Measurements from ENCODE around the gene CREB1. TPM values are rescaled to one million over a fixed set of nuclear protein-coding genes. Genes with fewer than 3 reads are reported as not detected.

Gene CREB1
- total RNA-seq, 1 donor from 2014 or later = 27.3 TPM

DNA sequence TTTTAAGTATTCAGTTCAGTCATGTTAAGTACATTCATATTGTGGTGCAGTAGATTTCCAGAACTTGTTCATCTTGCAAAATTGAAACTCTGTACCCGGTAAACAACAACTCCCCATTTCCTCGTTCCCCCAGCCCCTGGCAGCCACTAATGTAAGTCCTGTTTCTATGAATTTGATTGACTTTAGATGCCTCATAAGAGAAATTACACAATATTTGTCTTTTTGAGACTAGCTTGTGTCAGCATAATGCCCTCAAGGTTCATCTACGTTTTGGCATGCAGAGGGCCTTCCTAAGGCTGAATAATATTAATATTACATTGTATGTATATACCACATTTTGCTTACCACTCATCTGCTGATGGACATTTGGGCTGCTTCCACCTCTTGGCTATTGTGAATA is 64.5 kb downstream of the CREB1 start:
- Histone ChIP-seq H3K9me3 (no peaks in the 10 kb centered on the region), H3K27ac (no peak overlapping the region), H3K4me1 (no peaks in the 10 kb centered on the region), H3K36me3 (peaks cover 0 to 15% of the 10 kb centered on the region in 2 donors), H3K4me3 (no peak overlapping the region), H3K27me3 (no peaks in the 10 kb centered on the region)
- intact Hi-C loops (cut with DNase I) = no loop called here
- TF ChIP-seq POLR2AphosphoS5 (IDR thresholded peaks at IDR 0.05; ENCODE audit: insufficient read depth in 1 of 2, low read depth in 1 of 2) (no peak), POLR2A (IDR thresholded peaks at IDR 0.05) (no peak)
- TF ChIP-seq, protein P1, sequence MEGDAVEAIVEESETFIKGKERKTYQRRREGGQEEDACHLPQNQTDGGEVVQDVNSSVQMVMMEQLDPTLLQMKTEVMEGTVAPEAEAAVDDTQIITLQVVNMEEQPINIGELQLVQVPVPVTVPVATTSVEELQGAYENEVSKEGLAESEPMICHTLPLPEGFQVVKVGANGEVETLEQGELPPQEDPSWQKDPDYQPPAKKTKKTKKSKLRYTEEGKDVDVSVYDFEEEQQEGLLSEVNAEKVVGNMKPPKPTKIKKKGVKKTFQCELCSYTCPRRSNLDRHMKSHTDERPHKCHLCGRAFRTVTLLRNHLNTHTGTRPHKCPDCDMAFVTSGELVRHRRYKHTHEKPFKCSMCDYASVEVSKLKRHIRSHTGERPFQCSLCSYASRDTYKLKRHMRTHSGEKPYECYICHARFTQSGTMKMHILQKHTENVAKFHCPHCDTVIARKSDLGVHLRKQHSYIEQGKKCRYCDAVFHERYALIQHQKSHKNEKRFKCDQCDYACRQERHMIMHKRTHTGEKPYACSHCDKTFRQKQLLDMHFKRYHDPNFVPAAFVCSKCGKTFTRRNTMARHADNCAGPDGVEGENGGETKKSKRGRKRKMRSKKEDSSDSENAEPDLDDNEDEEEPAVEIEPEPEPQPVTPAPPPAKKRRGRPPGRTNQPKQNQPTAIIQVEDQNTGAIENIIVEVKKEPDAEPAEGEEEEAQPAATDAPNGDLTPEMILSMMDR (IDR thresholded peaks at IDR 0.05) = no peak
- no peak for DNase-seq (ENCODE audit: extremely low spot score in 2 of 2)

DNA sequence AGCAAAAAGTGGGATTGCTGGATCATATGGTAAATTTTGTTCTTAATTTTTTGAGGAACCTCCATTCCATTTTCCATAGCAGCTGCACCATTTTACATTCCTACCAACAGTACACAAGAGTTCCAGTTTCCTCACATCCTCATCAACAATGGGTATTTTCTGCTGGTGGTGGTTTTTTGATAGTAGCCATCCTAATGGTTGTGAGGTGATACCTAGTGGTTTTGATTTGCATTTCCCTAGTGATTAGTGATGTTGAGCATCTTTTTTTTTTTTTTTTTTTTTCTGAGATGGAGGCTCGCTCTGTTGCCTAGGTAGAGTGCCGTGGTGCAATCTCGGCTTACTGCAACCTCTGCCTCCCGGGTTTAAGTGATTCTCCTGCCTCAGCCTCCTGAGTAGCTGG is 65.0 kb downstream of the CREB1 start:
- H3K36me3 ChIP-seq = peaks cover 0 to 12% of the 10 kb centered on the region in 2 donors

DNA sequence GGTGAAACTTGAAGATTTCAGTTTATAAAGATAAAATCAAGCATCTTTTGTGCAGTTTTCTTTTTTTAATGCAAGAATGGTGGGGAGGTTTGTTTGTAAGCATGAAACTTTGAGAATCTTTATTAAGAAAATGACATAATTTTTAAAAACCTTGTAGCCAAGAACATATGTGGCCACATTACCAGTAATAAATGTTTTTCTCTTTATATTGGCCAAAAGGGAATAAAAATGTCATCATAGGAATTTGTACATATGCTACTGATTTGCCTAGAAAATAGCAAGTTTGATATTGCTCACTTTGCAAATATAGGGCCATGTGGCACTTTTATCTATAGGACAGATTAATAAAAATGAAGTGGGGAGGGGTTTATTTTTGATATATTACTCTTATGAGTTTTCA is 69.9 kb downstream of the CREB1 start:
- Histone ChIP-seq H3K4me1 (no peaks in the 10 kb centered on the region), H3K9me3 (no peaks in the 10 kb centered on the region), H3K27me3 (no peaks in the 10 kb centered on the region), H3K36me3 (peaks cover 0 to 12% of the 10 kb centered on the region in 2 donors), H3K27ac (no peak overlapping the region), H3K4me3 (no peak overlapping the region)
- TF ChIP-seq POLR2A (IDR thresholded peaks at IDR 0.05) = no peak
- no peak for TF ChIP-seq POLR2AphosphoS5 (IDR thresholded peaks at IDR 0.05; ENCODE audit: insufficient read depth in 1 of 2, low read depth in 1 of 2)
- TF ChIP-seq, protein P1 (IDR thresholded peaks at IDR 0.05) = no peak
- intact Hi-C loops (cut with DNase I) = no loop called here
- DNase-seq (ENCODE audit: extremely low spot score in 2 of 2) = no peak

More for the DNA sequence above, 65.0 kb downstream of the CREB1 start:
- Histone ChIP-seq H3K4me1 (no peaks in the 10 kb centered on the region), H3K4me3 (no peak overlapping the region), H3K9me3 (no peaks in the 10 kb centered on the region), H3K27ac (no peak overlapping the region), H3K27me3 (no peaks in the 10 kb centered on the region)
- TF ChIP-seq POLR2AphosphoS5 (IDR thresholded peaks at IDR 0.05; ENCODE audit: insufficient read depth in 1 of 2, low read depth in 1 of 2) (no peak), POLR2A (IDR thresholded peaks at IDR 0.05) (no peak)
- TF ChIP-seq, protein P1 (IDR thresholded peaks at IDR 0.05) = no peak
- DNase-seq (ENCODE audit: extremely low spot score in 2 of 2) = no peak
- intact Hi-C loops (cut with DNase I) = no loop called here

DNA sequence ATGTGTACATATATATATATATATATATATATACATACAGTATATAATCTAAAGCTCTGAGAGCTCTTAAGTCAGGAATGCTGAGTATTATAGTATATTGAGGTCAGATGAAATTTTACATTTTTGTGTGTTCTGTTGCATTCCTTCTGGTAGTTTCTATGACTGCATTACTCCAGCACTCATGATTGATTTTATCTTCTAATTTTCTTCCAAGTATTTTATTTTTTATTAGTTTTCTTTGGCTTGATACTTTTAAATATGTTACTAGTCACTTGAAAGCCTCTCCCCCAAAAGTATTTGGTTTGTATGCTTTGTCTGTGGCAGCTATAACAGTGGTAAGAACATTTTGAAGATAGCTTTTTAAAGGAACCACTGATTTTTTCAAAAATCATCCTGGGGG is 70.5 kb downstream of the CREB1 start:
- Histone ChIP-seq H3K4me3 (no peak overlapping the region), H3K27me3 (no peaks in the 10 kb centered on the region), H3K36me3 (peaks cover 0 to 12% of the 10 kb centered on the region in 2 donors), H3K27ac (no peak overlapping the region), H3K9me3 (no peaks in the 10 kb centered on the region), H3K4me1 (no peaks in the 10 kb centered on the region)
- TF ChIP-seq, protein P1 (IDR thresholded peaks at IDR 0.05) = no peak
- TF ChIP-seq POLR2AphosphoS5 (IDR thresholded peaks at IDR 0.05; ENCODE audit: insufficient read depth in 1 of 2, low read depth in 1 of 2) (no peak), POLR2A (IDR thresholded peaks at IDR 0.05) (no peak)
- intact Hi-C loops (cut with DNase I) = no loop called here
- DNase-seq (ENCODE audit: extremely low spot score in 2 of 2) = no peak

DNA sequence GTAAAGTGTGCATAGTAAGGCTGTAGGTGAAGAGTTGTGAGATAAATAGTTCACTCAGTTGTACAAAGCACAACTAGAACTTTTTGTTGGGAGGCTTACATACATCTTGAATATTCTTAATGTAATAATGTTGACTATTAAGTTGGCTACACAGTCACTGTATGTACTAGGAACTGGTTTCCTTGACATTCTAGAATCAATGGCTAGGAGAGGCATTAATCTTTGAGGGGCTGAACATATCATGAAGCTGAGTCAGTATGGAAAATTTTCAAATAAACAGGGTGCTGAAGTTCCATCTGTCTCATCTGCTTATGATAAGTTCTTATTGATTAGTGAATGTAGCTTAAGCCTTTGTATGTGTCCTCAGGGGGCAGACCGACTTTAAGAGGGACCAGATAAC is 72.0 kb downstream of the CREB1 start:
- no peaks in the 10 kb centered on the region for H3K4me1 ChIP-seq
- DNase-seq (ENCODE audit: extremely low spot score in 2 of 2) = no peak
- no peaks in the 10 kb centered on the region for H3K27me3 ChIP-seq
- H3K4me3 ChIP-seq = no peak overlapping the region
- TF ChIP-seq POLR2A (IDR thresholded peaks at IDR 0.05) = no peak
- TF ChIP-seq, protein P1 (IDR thresholded peaks at IDR 0.05) = no peak
- TF ChIP-seq POLR2AphosphoS5 (IDR thresholded peaks at IDR 0.05; ENCODE audit: insufficient read depth in 1 of 2, low read depth in 1 of 2) = no peak
- no peaks in the 10 kb centered on the region for H3K9me3 ChIP-seq
- H3K36me3 ChIP-seq = peaks cover 0 to 7% of the 10 kb centered on the region in 2 donors
- no peak overlapping the region for H3K27ac ChIP-seq
- intact Hi-C loops (cut with DNase I) = no loop called here

Data from vagina (tissue), 2 donors.